ENCODE data around the gene HFM1. TPM values are rescaled to one million over a fixed set of nuclear protein-coding genes. Genes with fewer than 3 reads are reported as not detected.

HFM1 gene
- total and polyA plus RNA-seq, 9 of the 15 experiments (the other 6 are each of a cell fraction or from before 2014, with no cell fraction given) = 1.5 to 6.4 (median 3.7) TPM

- in situ Hi-C loops (cut with MboI) (no loop called here), intact Hi-C loops (cut with micrococcal nuclease) (no loop called here)
- Histone ChIP-seq H3K4me2 (ENCODE audit: insufficient read depth, low read length) (no peak overlapping the region), H3K27me3 (ENCODE audit: control insufficient read depth in 2 of 2, insufficient read depth in 2 of 2, low read length in 2 of 2) (no peaks in the 10 kb centered on the region), H3K79me2 (ENCODE audit: control insufficient read depth, insufficient read depth, low read length) (no peaks in the 10 kb centered on the region), H3K4me1 (replicated peaks in 1 of 2; ENCODE audit: control insufficient read depth in 2 of 2, insufficient read depth in 2 of 2, low read length in 2 of 2) (peaks cover 0 to 6% of the 10 kb centered on the region in 2 experiments; a peak in 2 of 5 replicates), H3K27ac (ENCODE audit: extremely low read depth, low read depth, low read length) (no peak overlapping the region), H3K4me3 (no peak overlapping the region), H4K20me1 (replicated peaks; ENCODE audit: control insufficient read depth, insufficient read depth, low read length) (no peaks in the 10 kb centered on the region), H3K36me3 (ENCODE audit: control insufficient read depth, insufficient read depth, low read length) (no peaks in the 10 kb centered on the region), H3K9me1 (ENCODE audit: control insufficient read depth, insufficient read depth, low read length) (no peaks in the 10 kb centered on the region), H2AFZ (ENCODE audit: low read depth, low read length) (no peak overlapping the region), H3K9ac (ENCODE audit: insufficient read depth in 1 of 2, low read depth in 2 of 2, low read length in 2 of 2) (no peak overlapping the region), H3K9me3 (replicated peaks; ENCODE audit: control insufficient read depth, insufficient read depth, low read depth, low read length) (no peaks in the 10 kb centered on the region)
- DNase-seq (ENCODE audit: extremely low read depth in 1 of 4, low spot score in 3 of 4) = no peak
- ATAC-seq = no peak
- no peak for FAIRE-seq
- TF ChIP-seq SRF (CRISPR knock-in tag; IDR thresholded peaks at IDR 0.05) (no peak), MCM7 (IDR thresholded peaks at IDR 0.05) (no peak), ZNF57 (CRISPR knock-in tag; IDR thresholded peaks at IDR 0.05) (no peak), TAF7 (tag; IDR thresholded peaks at IDR 0.05) (no peak), ZNF699 (CRISPR knock-in tag; IDR thresholded peaks at IDR 0.05; ENCODE audit: insufficient replicate concordance) (no peak), ZNF232 (CRISPR knock-in tag; IDR thresholded peaks at IDR 0.05) (no peak), GABPA (tag; conservative IDR thresholded peaks at IDR 0.05; ENCODE audit: low read depth) (no peak), KHSRP (IDR thresholded peaks at IDR 0.05) (no peak)
- WGBS (ENCODE audit: insufficient coverage, low coverage, missing lambda C conversion rate) = 49% methylated on average over 2 of the region's 2 CpGs
- ChIA-PET CTCF (ENCODE audit: low intra/inter-chr PET ratio) (no interaction called here), POLR2A (no interaction called here)
- no TSS peak for BruUV-seq (replicated peaks)
These were observed 21.2 kb downstream of the HFM1 start for GRCh38 chr1:91383456-91383855.

Measured in K562 (cell line).